HUES6 (cell line): ENCODE results near the gene OR8B8.
"Not testable (repeated sequence)": the region's sequence is repeated elsewhere in the genome, so short reads cannot be mapped to it uniquely, and the experiment has no call there.

Experiments
- H3K27ac ChIP-seq: 2 replicates; pipeline ENCODE4 v1.7.0; 2013; ENCODE audit warnings: low read depth, mild to moderate bottlenecking, low read length, inconsistent platforms
- H3K27me3 ChIP-seq: 2 replicates; pipeline ENCODE4 v1.6.1; 2013; ENCODE audit warnings: low read length; ENCODE audit not compliant: control insufficient read depth, insufficient read depth
- H3K36me3 ChIP-seq: 2 replicates; pipeline ENCODE4 v1.6.1; 2013; ENCODE audit warnings: low read length; ENCODE audit not compliant: control insufficient read depth, insufficient read depth
- H3K4me1 ChIP-seq: 2 replicates; pipeline ENCODE4 v1.6.1; 2013; ENCODE audit warnings: low read length; ENCODE audit not compliant: control insufficient read depth, insufficient read depth
- H3K4me3 ChIP-seq: 2 replicates; pipeline ENCODE4 v1.5.1; 2013; ENCODE audit warnings: low read depth, low read length
- H3K9ac ChIP-seq: one replicate; pipeline ENCODE4 v1.6.1; 2013; ENCODE audit warnings: mild to moderate bottlenecking, low read length
- H3K9me3 ChIP-seq: 2 replicates; pipeline ENCODE4 v1.6.1; 2013; ENCODE audit warnings: low read depth, low read length; ENCODE audit not compliant: control insufficient read depth, insufficient read depth

Gene OR8B8

GRCh38 chr11:124470561-124471227, 25.2 kb upstream of the OR8B8 start:
- no peak overlapping the region for H3K9ac ChIP-seq
- H3K4me1 ChIP-seq, result 0 out of 2 replicates have a peak, but pooled peaks cover 2% of the 10 kb centered on the region
- no peaks in the 10 kb centered on the region for H3K9me3 ChIP-seq
- no peaks in the 10 kb centered on the region for H3K27me3 ChIP-seq
- H3K4me3 ChIP-seq, result no peak overlapping the region
- H3K27ac ChIP-seq, result no peak overlapping the region
- no peaks in the 10 kb centered on the region for H3K36me3 ChIP-seq

- Histone ChIP-seq H3K27me3 (no peaks in the 10 kb centered on the region), H3K9me3 (no peaks in the 10 kb centered on the region), H3K9ac (no peak overlapping the region), H3K4me1 (no peaks in the 10 kb centered on the region), H3K36me3 (no peaks in the 10 kb centered on the region), H3K4me3 (no peak overlapping the region), H3K27ac (no peak overlapping the region)
Observed at GRCh38 chr11:124467381-124467927, 22.0 kb upstream of the OR8B8 start.

DNA sequence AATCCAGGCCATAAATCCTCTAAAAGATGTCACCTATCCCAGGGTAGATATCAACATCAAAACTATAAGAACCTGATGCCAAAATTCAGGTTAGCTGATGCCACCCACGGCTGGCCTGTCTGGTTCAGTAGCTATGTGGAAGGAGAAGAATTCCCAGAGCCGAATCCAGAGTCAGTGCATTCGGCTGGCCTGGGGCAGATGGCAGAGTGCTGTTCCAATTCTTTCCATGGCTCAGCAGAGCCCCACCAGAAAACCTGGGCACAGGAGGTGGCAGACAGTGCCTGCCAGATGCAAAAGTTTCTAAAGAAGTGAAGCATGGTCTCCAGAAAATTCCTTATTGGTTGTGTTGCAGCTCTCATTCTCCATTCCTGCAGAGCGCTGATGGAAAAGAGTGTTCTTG, 19.9 kb upstream of the OR8B8 start:
- H3K9me3 ChIP-seq, result no peaks in the 10 kb centered on the region
- H3K36me3 ChIP-seq, result no peaks in the 10 kb centered on the region
- no peak overlapping the region for H3K27ac ChIP-seq
- H3K27me3 ChIP-seq, result no peaks in the 10 kb centered on the region
- H3K9ac ChIP-seq, result no peak overlapping the region
- no peaks in the 10 kb centered on the region for H3K4me1 ChIP-seq
- H3K4me3 ChIP-seq, result no peak overlapping the region

- H3K4me3 ChIP-seq, result no peak overlapping the region
- no peaks in the 10 kb centered on the region for H3K36me3 ChIP-seq
- H3K27ac ChIP-seq, result no peak overlapping the region
- no peak overlapping the region for H3K9ac ChIP-seq
- H3K4me1 ChIP-seq, result no peaks in the 10 kb centered on the region
- H3K9me3 ChIP-seq, result no peaks in the 10 kb centered on the region
- H3K27me3 ChIP-seq, result no peaks in the 10 kb centered on the region
Observed at GRCh38 chr11:124463990-124464389, 18.5 kb upstream of the OR8B8 start.

DNA sequence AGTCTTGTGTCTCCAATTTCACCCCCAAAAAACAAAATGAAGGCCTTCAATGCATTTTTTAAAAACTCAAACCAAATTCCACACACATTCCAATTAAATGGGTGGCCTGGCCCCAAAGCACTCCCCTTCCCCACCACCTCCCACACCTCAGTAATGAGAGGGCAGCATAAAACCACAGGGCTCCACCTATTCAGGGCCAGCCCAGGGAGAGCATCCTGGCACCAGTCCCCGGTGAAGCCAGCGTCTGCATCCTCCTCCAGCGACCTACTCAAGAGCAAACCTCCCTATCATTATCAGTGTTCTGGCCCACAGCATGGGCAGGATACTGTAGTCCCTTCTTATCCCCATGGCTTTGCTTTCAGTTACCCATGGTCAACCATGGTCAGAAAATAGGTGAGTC, 17.8 kb upstream of the OR8B8 start:
- Histone ChIP-seq H3K9me3 (no peaks in the 10 kb centered on the region), H3K4me3 (no peak overlapping the region), H3K36me3 (no peaks in the 10 kb centered on the region), H3K4me1 (no peaks in the 10 kb centered on the region), H3K27me3 (no peaks in the 10 kb centered on the region), H3K27ac (no peak overlapping the region), H3K9ac (no peak overlapping the region)

- H3K4me3 ChIP-seq, result no peak overlapping the region
- H3K9ac ChIP-seq, result no peak overlapping the region
- no peaks in the 10 kb centered on the region for H3K36me3 ChIP-seq
- H3K9me3 ChIP-seq, result no peaks in the 10 kb centered on the region
- H3K27ac ChIP-seq, result no peak overlapping the region
- no peaks in the 10 kb centered on the region for H3K4me1 ChIP-seq
- no peaks in the 10 kb centered on the region for H3K27me3 ChIP-seq
Observed at GRCh38 chr11:124460459-124460858, 15.0 kb upstream of the OR8B8 start.

DNA sequence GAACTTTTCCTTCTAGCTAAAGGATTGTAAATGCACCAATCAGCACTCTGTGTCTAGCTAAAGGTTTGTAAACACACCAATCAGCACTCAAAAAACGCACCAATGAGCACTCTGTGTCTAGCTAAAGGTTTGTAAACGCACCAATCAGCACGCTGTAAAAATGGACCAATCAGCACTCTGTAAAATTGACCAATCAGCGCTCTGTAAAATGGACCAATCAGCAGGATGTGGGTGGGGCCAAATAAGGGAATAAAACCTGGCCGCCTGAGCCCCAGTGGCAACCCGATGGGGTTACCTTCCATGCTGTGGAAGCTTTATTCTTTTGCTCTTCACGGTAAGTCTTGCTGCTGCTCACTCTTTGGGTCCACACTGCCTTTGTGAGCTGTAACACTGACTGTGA, 13.9 kb upstream of the OR8B8 start:
- not testable (repeated sequence) for H3K4me1 ChIP-seq, H3K27me3 ChIP-seq, H3K9ac ChIP-seq, H3K36me3 ChIP-seq, H3K27ac ChIP-seq, H3K9me3 ChIP-seq, H3K4me3 ChIP-seq

DNA sequence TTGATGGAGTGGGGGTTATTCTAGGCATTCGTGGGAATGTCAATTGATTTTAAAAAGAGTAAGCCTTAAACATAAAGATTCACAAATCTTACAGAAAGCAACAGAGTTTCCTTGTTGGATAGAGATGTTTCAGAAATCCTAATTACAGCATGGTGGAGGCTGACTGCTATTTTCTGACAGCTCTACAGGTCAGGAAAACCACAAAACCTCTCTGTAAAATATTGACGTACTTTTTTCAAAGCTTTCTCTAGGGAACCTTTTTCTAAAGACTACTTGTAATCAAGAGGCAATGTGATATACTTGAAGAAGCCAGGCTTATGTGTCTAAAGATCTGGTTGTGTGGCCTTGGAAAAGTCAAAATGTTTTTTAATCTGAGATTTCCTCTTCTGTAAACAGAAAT, 9.1 kb upstream of the OR8B8 start:
- Histone ChIP-seq H3K9me3 (no peaks in the 10 kb centered on the region), H3K9ac (no peak overlapping the region), H3K27ac (no peak overlapping the region), H3K27me3 (no peaks in the 10 kb centered on the region), H3K36me3 (no peaks in the 10 kb centered on the region), H3K4me1 (no peaks in the 10 kb centered on the region; the same call in 1 of the 2 replicates), H3K4me3 (no peak overlapping the region)

GRCh38 chr11:124446916-124447315, 1.4 kb upstream of the OR8B8 start:
- no peak overlapping the region for H3K4me3 ChIP-seq
- no peaks in the 10 kb centered on the region for H3K4me1 ChIP-seq
- no peaks in the 10 kb centered on the region for H3K27me3 ChIP-seq
- no peak overlapping the region for H3K27ac ChIP-seq
- no peaks in the 10 kb centered on the region for H3K9me3 ChIP-seq
- no peak overlapping the region for H3K9ac ChIP-seq
- no peaks in the 10 kb centered on the region for H3K36me3 ChIP-seq

DNA sequence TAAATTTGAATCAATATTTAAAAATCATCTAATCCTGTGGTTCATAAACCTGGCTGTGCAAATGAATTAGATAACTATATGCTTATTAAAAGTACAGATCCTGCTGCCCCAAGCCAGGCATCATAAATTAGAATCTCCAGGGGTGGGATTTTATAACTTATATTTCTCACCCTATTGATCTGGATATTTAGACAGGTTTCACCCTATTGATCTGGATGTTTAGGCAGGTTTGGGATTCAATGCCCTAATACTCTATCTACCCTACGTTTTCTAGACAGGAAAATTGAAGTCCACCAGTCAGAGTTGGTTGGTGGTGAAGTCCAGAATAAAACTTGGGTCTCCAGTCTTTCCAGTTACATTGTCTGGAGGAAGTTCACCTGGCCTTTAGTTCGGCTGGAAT, 2.6 kb downstream of the OR8B8 start:
- no peak overlapping the region for H3K9ac ChIP-seq
- H3K9me3 ChIP-seq, result no peaks in the 10 kb centered on the region
- no peaks in the 10 kb centered on the region for H3K27me3 ChIP-seq

DNA sequence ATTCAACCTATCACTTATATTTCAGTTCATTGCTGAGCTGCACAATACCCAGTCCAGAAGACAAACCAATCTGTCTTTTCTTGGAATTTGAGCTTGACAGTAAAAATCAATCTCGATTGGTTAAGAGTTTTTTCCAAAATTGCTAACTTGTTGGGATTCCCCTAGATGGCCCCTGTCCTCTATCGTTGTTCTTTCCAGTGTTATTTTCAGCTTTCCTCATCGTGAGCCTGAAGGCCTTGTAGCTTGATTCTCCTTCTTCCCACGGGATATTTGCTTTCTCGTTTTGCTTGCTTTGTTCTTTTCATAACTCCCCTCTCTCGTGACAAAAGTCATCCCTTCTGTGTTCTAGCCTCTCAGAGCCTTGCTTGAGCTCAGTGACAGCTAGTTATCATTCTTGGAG, 3.1 kb downstream of the OR8B8 start:
- Histone ChIP-seq H3K4me3 (no peak overlapping the region), H3K27ac (no peak overlapping the region), H3K4me1 (no peaks in the 10 kb centered on the region), H3K27me3 (no peaks in the 10 kb centered on the region), H3K36me3 (no peaks in the 10 kb centered on the region), H3K9ac (no peak overlapping the region), H3K9me3 (no peaks in the 10 kb centered on the region)

More for the DNA sequence above, 2.6 kb downstream of the OR8B8 start:
- Histone ChIP-seq H3K27ac (no peak overlapping the region), H3K36me3 (no peaks in the 10 kb centered on the region), H3K4me1 (no peaks in the 10 kb centered on the region), H3K4me3 (no peak overlapping the region)
